Smooth muscle cell (in vitro differentiated cells): ENCODE measurements around the gene GAREM1. TPM values are rescaled to one million over a fixed set of nuclear protein-coding genes. Genes with fewer than 3 reads are reported as not detected.

Experiments used
- DNase-seq: peaks from one replicate; lab custom pipeline; 2025; ENCODE audit not compliant: unreplicated experiment; lab: John Stamatoyannopoulos, UW
- H2AFZ ChIP-seq: fragments of 200-600 bp; sonication (generic); 2 replicates; pipeline ENCODE4 v1.6.0; 2016; ENCODE audit warnings: antibody characterized with exemption, low read depth, mild to moderate bottlenecking
- H3F3A ChIP-seq: fragments of 200-600 bp; sonication (generic); 2 replicates; pipeline ENCODE4 v1.6.0; 2017; ENCODE audit warnings: antibody characterized with exemption, low read depth
- H3K27ac ChIP-seq: fragments of 200-600 bp; sonication (generic); 2 replicates; pipeline ENCODE4 v1.5.1; 2016; ENCODE audit warnings: low read depth, mild to moderate bottlenecking
- H3K27me3 ChIP-seq: fragments of 200-600 bp; sonication (generic); 2 replicates; pipeline ENCODE4 v1.6.1; 2016; ENCODE audit warnings: low read depth, mild to moderate bottlenecking
- H3K36me3 ChIP-seq: fragments of 200-600 bp; sonication (generic); 2 replicates; pipeline ENCODE4 v1.5.1; 2016; ENCODE audit warnings: low read depth
- H3K4me1 ChIP-seq: fragments of 200-600 bp; sonication (generic); 2 replicates; pipeline ENCODE4 v1.5.1; 2016; ENCODE audit warnings: low read depth
- H3K4me2 ChIP-seq: fragments of 200-600 bp; sonication (generic); 2 replicates; pipeline ENCODE4 v1.6.0; 2016; ENCODE audit warnings: mild to moderate bottlenecking
- H3K4me3 ChIP-seq: fragments of 200-600 bp; sonication (generic); 2 replicates; pipeline ENCODE4 v1.5.1; 2016; ENCODE audit warnings: mild to moderate bottlenecking
- H3K79me2 ChIP-seq: fragments of 200-600 bp; sonication (generic); 2 replicates; pipeline ENCODE4 v1.6.0; 2016; ENCODE audit warnings: low read depth, mild to moderate bottlenecking
- H3K9ac ChIP-seq: fragments of 200-600 bp; sonication (generic); 2 replicates; pipeline ENCODE4 v1.6.0; 2016; ENCODE audit warnings: low read depth
- H3K9me3 ChIP-seq: fragments of 200-600 bp; sonication (generic); replicated peaks from 2 replicates; pipeline ENCODE4 v1.5.1; 2016; ENCODE audit warnings: low read depth
- H4K20me1 ChIP-seq: fragments of 200-600 bp; sonication (generic); 2 replicates; pipeline ENCODE4 v1.6.0; 2016; ENCODE audit warnings: low read depth
- CTCF ChIP-seq: fragments of 200-600 bp; sonication (generic); IDR thresholded peaks from 2 replicates; pipeline ENCODE4 v1.5.1; 2017; ENCODE audit warnings: borderline replicate concordance, mild to moderate bottlenecking, antibody characterized with exemption; ENCODE audit not compliant: insufficient read depth, poor library complexity, severe bottlenecking
- WGBS: methylation state at CpG from one replicate; pipeline ENCODE4 v1.1.7; 2016; ENCODE audit warnings: low lambda C conversion rate; 5-methylcytosine and 5-hydroxymethylcytosine counted together
- polyA plus RNA-seq: library from polyadenylated mRNA; unstranded; fragments of >200 nt; fragmentation: Nextera tagmentation; extraction: Ambion mirVana; gene quantifications from 2 replicates; pipeline ENCODE4 v1.2.1, GENCODE V29; 2016
- total RNA-seq: library from RNA; depleted of rRNA; stranded (reverse); fragments of >200 nt; gene quantifications from 2 replicates; pipeline ENCODE4 v1.2.3, GENCODE V29; 2014

GAREM1 gene
- total and polyA plus RNA-seq, 2 experiments from 2014 or later = 0.33 to 13.4 TPM

- H3K9ac ChIP-seq = no peak overlapping the region
- no peak overlapping the region for H3K4me3 ChIP-seq
- TF ChIP-seq CTCF = no peak
- H3K79me2 ChIP-seq = no peaks in the 10 kb centered on the region
- H3K9me3 ChIP-seq = no peaks in the 10 kb centered on the region
- no peak overlapping the region for H3K4me2 ChIP-seq
- WGBS = 97% methylated on average over 3 of the region's 3 CpGs
- no peaks in the 10 kb centered on the region for H3F3A ChIP-seq
- H3K4me1 ChIP-seq = no peaks in the 10 kb centered on the region
- H3K27ac ChIP-seq = no peak overlapping the region
- H2AFZ ChIP-seq = no peak overlapping the region
- no peaks in the 10 kb centered on the region for H4K20me1 ChIP-seq
- H3K27me3 ChIP-seq = no peaks in the 10 kb centered on the region
- no peak for DNase-seq
- H3K36me3 ChIP-seq = no peaks in the 10 kb centered on the region
These were observed 77.3 kb downstream of the GAREM1 start for GRCh38 chr18:32393407-32393806.

- no peaks in the 10 kb centered on the region for H4K20me1 ChIP-seq
- no peaks in the 10 kb centered on the region for H3K79me2 ChIP-seq
- H3F3A ChIP-seq = no peaks in the 10 kb centered on the region
- H2AFZ ChIP-seq = no peak overlapping the region
- H3K4me3 ChIP-seq = no peak overlapping the region
- TF ChIP-seq CTCF = no peak
- no peak overlapping the region for H3K9ac ChIP-seq
- WGBS = 89% methylated on average over 7 of the region's 7 CpGs
- H3K36me3 ChIP-seq = no peaks in the 10 kb centered on the region
- H3K4me1 ChIP-seq = peaks cover 11% of the 10 kb centered on the region
- H3K4me2 ChIP-seq = no peak overlapping the region
- no peak for DNase-seq
- H3K27ac ChIP-seq = no peak overlapping the region
- H3K27me3 ChIP-seq = no peaks in the 10 kb centered on the region
- H3K9me3 ChIP-seq = no peaks in the 10 kb centered on the region
These were observed 79.6 kb downstream of the GAREM1 start for GRCh38 chr18:32391126-32391525.

- no peaks in the 10 kb centered on the region for H3K36me3 ChIP-seq
- no peaks in the 10 kb centered on the region for H3F3A ChIP-seq
- H2AFZ ChIP-seq = no peak overlapping the region
- H3K27ac ChIP-seq = no peak overlapping the region
- H4K20me1 ChIP-seq = no peaks in the 10 kb centered on the region
- H3K79me2 ChIP-seq = no peaks in the 10 kb centered on the region
- H3K4me3 ChIP-seq = no peak overlapping the region
- peaks cover 12% of the 10 kb centered on the region for H3K4me1 ChIP-seq
- no peak for DNase-seq
- TF ChIP-seq CTCF = no peak
- no peak overlapping the region for H3K4me2 ChIP-seq
- WGBS = 96% methylated on average over 4 of the region's 4 CpGs
- H3K9me3 ChIP-seq = no peaks in the 10 kb centered on the region
- H3K9ac ChIP-seq = no peak overlapping the region
- no peaks in the 10 kb centered on the region for H3K27me3 ChIP-seq
These were observed 80.8 kb downstream of the GAREM1 start for GRCh38 chr18:32389858-32390257.

- DNase-seq = no peak
- Histone ChIP-seq H3K27ac (no peak overlapping the region), H2AFZ (no peak overlapping the region), H3F3A (no peaks in the 10 kb centered on the region), H3K79me2 (no peaks in the 10 kb centered on the region), H4K20me1 (no peaks in the 10 kb centered on the region), H3K9me3 (no peaks in the 10 kb centered on the region), H3K36me3 (no peaks in the 10 kb centered on the region), H3K4me2 (no peak overlapping the region), H3K4me1 (peaks cover 12% of the 10 kb centered on the region), H3K4me3 (no peak overlapping the region), H3K9ac (no peak overlapping the region), H3K27me3 (no peaks in the 10 kb centered on the region)
- no peak for TF ChIP-seq CTCF
- WGBS = 76% methylated on average over 1 of the region's 1 CpG
These were observed 81.5 kb downstream of the GAREM1 start for GRCh38 chr18:32389191-32389590.
